GM12878 (cell line): ENCODE measurements around the gene HPD. TPM values are rescaled to one million over a fixed set of nuclear protein-coding genes. Genes with fewer than 3 reads are reported as not detected.

Source experiments
- ATAC-seq: fragments of 200-7000 bp; cut with Tn5 transposase; 3 replicates; pipeline ENCODE4 v1.9.1; 2020; ENCODE audit warnings: mild to moderate bottlenecking, moderate library complexity
- BruUV-seq: library from RNA; stranded (reverse); fragments of 400-500 nt; replicated peaks from 2 replicates; lab custom pipeline; 2021; lab: Mats Ljungman, UMichigan
- CTCF ChIA-PET: fragments of 300-600 bp; sonication (Branson Sonifier 250); formaldehyde crosslinking; extraction: SDS; loops from one replicate; lab custom pipeline; 2021; ENCODE audit warnings: inconsistent platforms; lab: Yijun Ruan, JAX
- POLR2A ChIA-PET: fragments of 350-600 bp; formaldehyde crosslinking; extraction: SDS; loops from one replicate; lab custom pipeline; 2021; ENCODE audit warnings: inconsistent platforms; lab: Charles Lee
- RAD21 ChIA-PET: fragments of 300-600 bp; sonication (Branson Sonifier 250); formaldehyde crosslinking; loops from one replicate; lab custom pipeline; 2023; ENCODE audit warnings: antibody characterized with exemption; ENCODE audit not compliant: unreplicated experiment; lab: Charles Lee
- SMC1A ChIA-PET: fragments of 300-600 bp; sonication (Branson Sonifier 250); formaldehyde crosslinking; loops from one replicate; lab custom pipeline; 2023; ENCODE audit not compliant: unreplicated experiment, uncharacterized antibody; lab: Charles Lee
- DNase-seq: peaks from one replicate; pipeline ENCODE4 v3.0.0-alpha.2; 2011; ENCODE audit warnings: low read depth, low spot score
- FAIRE-seq: peaks from 3 replicates; lab custom pipeline; 2011; peaks lifted over from hg19 to GRCh38; lab: Jason Lieb, UNC
- H2AFZ ChIP-seq: 2 replicates; pipeline ENCODE4 v1.6.0; 2011; ENCODE audit warnings: low read depth, low read length, control low read depth; ENCODE audit not compliant: control insufficient read depth
- H3K27ac ChIP-seq: 2 replicates; pipeline ENCODE4 v1.5.1; 2011; ENCODE audit warnings: control low read depth; ENCODE audit not compliant: control insufficient read depth, insufficient read depth
- H3K27me3 ChIP-seq, 2 experiments: replicated peaks in 1 of 2; 2 replicates each; pipeline versions ENCODE4 v1.6.0 to v1.6.1; 2011; ENCODE audit warnings: low read length in 1 of 2; ENCODE audit not compliant: control insufficient read depth in 2 of 2, insufficient read depth in 2 of 2
- H3K36me3 ChIP-seq, 2 experiments: 2 replicates each; pipeline ENCODE4 v1.5.1; 2011; ENCODE audit warnings: low read length in 1 of 2; ENCODE audit not compliant: control insufficient read depth in 2 of 2, insufficient read depth in 2 of 2
- H3K4me1 ChIP-seq: 2 replicates; pipeline ENCODE4 v1.6.1; 2011; ENCODE audit warnings: mild to moderate bottlenecking, low read length, moderate library complexity, mixed read lengths; ENCODE audit not compliant: control insufficient read depth, insufficient read depth
- H3K4me2 ChIP-seq: 2 replicates; pipeline ENCODE4 v1.6.0; 2011; ENCODE audit warnings: control low read depth; ENCODE audit not compliant: control insufficient read depth, insufficient read depth
- H3K4me3 ChIP-seq: fragments of 200-600 bp; sonication (generic); 2 replicates; pipeline ENCODE4 v1.5.1; 2016
- H3K79me2 ChIP-seq: 2 replicates; pipeline ENCODE4 v1.6.0; 2011; ENCODE audit warnings: low read length; ENCODE audit not compliant: control insufficient read depth, insufficient read depth
- H3K9ac ChIP-seq: 2 replicates; pipeline ENCODE4 v1.8.0; 2011; ENCODE audit warnings: low read length, control low read depth, mixed read lengths; ENCODE audit not compliant: control insufficient read depth, insufficient read depth
- H3K9me3 ChIP-seq: replicated peaks from 3 replicates; pipeline ENCODE4 v1.5.1; 2011; ENCODE audit warnings: mild to moderate bottlenecking, low read length; ENCODE audit not compliant: control insufficient read depth, insufficient read depth
- H4K20me1 ChIP-seq: 2 replicates; pipeline ENCODE4 v1.6.0; 2011; ENCODE audit not compliant: control insufficient read depth, insufficient read depth
- BMI1 ChIP-seq: fragments of 450-650 bp; IDR thresholded peaks from 2 replicates; pipeline ENCODE4 v1.6.1; 2016; ENCODE audit warnings: mild to moderate bottlenecking, moderate library complexity, borderline replicate concordance
- DPF2 ChIP-seq: fragments of 450-650 bp; IDR thresholded peaks from 2 replicates; pipeline ENCODE4 v1.6.1; 2017; ENCODE audit warnings: mild to moderate bottlenecking
- GATAD2B ChIP-seq: fragments of 450-650 bp; conservative IDR thresholded peaks from 2 replicates; pipeline ENCODE4 v1.6.1; 2017; ENCODE audit warnings: low read depth, mild to moderate bottlenecking, moderate library complexity
- MYB ChIP-seq: fragments of 150-350 bp; IDR thresholded peaks from 2 replicates; pipeline ENCODE4 v1.6.1; 2014; ENCODE audit warnings: mild to moderate bottlenecking, low read depth, low read length, borderline replicate concordance
- NBN ChIP-seq: fragments of 450-650 bp; IDR thresholded peaks from 2 replicates; pipeline ENCODE4 v1.6.1; 2016
- POLR2A ChIP-seq: IDR thresholded peaks from 2 replicates; pipeline ENCODE4 v1.6.1; 2011; ENCODE audit warnings: low read depth, mild to moderate bottlenecking, low read length
- RAD51 ChIP-seq: fragments of 450-650 bp; IDR thresholded peaks from 2 replicates; pipeline ENCODE4 v1.6.1; 2016; ENCODE audit warnings: moderate library complexity, mild to moderate bottlenecking, inconsistent platforms
- RBBP5 ChIP-seq: fragments of 200-600 bp; sonication (generic); conservative IDR thresholded peaks from 2 replicates; pipeline ENCODE4 v1.6.1; 2016
- SMAD1 ChIP-seq: fragments of 450-650 bp; IDR thresholded peaks from 2 replicates; pipeline ENCODE4 v1.6.1; 2018; ENCODE audit warnings: mild to moderate bottlenecking, low read depth; ENCODE audit not compliant: partially characterized antibody
- ZBTB4 ChIP-seq: fragments of 450-650 bp; formaldehyde crosslinking; IDR thresholded peaks from 2 replicates; pipeline ENCODE4 v1.4.0; 2022; ENCODE audit warnings: mild to moderate bottlenecking, moderate library complexity
- ZNF207 ChIP-seq: fragments of 450-650 bp; IDR thresholded peaks from 2 replicates; pipeline ENCODE4 v1.6.1; 2014; ENCODE audit warnings: antibody characterized with exemption, mild to moderate bottlenecking, borderline replicate concordance
- ZNF592 ChIP-seq: fragments of 450-650 bp; IDR thresholded peaks from 2 replicates; pipeline ENCODE4 v1.6.1; 2017; ENCODE audit warnings: mild to moderate bottlenecking, moderate library complexity
- WGBS: methylation state at CpG from one replicate; pipeline ENCODE4 v1.1.6; 2016; ENCODE audit warnings: low lambda C conversion rate; ENCODE audit not compliant: insufficient replicate concordance, insufficient coverage; ENCODE audit errors: missing lambda C conversion rate; 5-methylcytosine and 5-hydroxymethylcytosine counted together
- in situ Hi-C: fragments of 300-500 bp; cut with MboI; formaldehyde crosslinking; loops from 9 replicates; pipeline ENCODE4 v1.14.3; 2018; ENCODE audit warnings: mixed read lengths
- intact Hi-C: fragments of 100-400 bp; cut with micrococcal nuclease; formaldehyde crosslinking; loops from one replicate; pipeline ENCODE4 v1.14.2; 2022; ENCODE audit not compliant: unreplicated experiment
- polyA plus RNA-seq, 11 experiments: library from polyadenylated mRNA; depleted of rRNA in 4 of 11; unstranded in 6 of 11; stranded (reverse) in 5 of 11; fragments of >200 nt; fragmentation: Nextera tagmentation in 4 of 11; fragmentation: Illumina TruSeq in 1 of 11; extraction: Ambion mirVana in 4 of 11; extraction: Trizol in 1 of 11; gene quantifications; 1 replicate in 1 of 11; 2 replicates in 10 of 11; pipeline versions ENCODE4 v1.2.1 to v1.2.3, GENCODE V29; 2011 to 2016; ENCODE audit warnings: inconsistent platforms in 2 of 11, missing spikeins in 2 of 11, low read depth in 1 of 11
- total RNA-seq, 4 experiments: library from RNA; depleted of rRNA in 3 of 4; stranded (reverse); fragments of >200 nt in 3 of 4; fragmentation: Illumina TruSeq in 1 of 4; extraction: Trizol in 1 of 4; gene quantifications; 2 replicates each; pipeline versions ENCODE4 v1.2.1 to v1.2.3, GENCODE V29; 2013 to 2021
- TF ChIP-seq, protein P1 (sequence below): IDR thresholded peaks from 2 replicates; pipeline ENCODE4 v1.6.1; 2011; ENCODE audit warnings: borderline replicate concordance, low read depth, mild to moderate bottlenecking, moderate library complexity, low read length; ENCODE audit not compliant: insufficient read depth, poor library complexity, severe bottlenecking

HPD gene
- total and polyA plus RNA-seq, 10 of the 15 experiments (the other 5 are each of a cell fraction or from before 2014, with no cell fraction given), result 0.04 to 0.69 (median 0.28) TPM; not detected in 7

DNA sequence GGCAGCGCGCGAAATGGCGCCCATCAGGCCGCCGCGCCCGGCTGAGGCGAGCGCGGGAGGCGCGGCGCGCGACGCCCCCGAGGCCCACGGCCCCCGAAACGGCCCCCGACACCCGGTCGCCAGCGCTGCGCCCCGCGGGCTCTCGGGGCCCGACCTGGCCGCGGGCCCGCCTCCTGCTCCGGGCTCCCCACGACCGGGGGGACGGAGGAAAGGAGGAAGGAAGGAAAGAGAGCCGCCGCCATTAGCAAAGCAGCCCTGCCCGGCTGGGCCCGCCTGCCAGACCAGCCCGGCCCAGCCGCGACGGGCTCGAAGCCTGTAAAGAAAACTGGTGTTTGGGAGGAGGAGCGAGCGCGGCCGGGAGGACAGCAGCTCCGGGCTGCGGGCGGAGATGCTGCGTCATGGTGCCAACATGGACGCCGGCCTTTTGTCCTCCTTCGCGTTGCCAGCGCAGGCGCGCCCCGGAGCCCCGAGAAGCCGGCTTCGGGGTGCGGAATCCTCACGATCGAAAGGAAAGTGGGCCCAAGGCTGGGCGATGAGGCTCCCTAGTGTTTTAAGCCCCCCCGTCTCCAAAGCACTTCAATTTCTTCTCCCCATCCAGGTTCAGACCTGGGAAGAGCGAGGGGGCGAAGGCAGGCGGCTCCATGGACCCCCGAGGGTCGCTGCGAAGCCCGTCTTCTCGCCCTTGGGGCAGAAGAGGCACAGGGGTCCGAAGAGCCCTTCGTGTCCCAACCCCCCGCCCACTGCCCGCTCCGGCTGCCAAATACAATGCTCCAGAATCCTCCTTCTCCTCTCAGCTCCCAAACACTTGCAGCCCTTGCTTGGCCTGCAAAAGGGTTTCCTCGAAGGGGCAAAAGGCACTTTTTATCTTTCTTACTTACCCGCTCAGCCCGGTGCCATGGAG, 57.7 kb downstream of the HPD start:
- WGBS, result under 1% methylated on average over 62 of the region's 86 CpGs
- H4K20me1 ChIP-seq, result no peaks in the 10 kb centered on the region; the same call in 1 of the 2 replicates
- in situ Hi-C loops, result no loop called here
- TF ChIP-seq GATAD2B, result no peak; the same call in 1 of the 2 replicates
- TF ChIP-seq DPF2, result no peak
- TF ChIP-seq SMAD1, result no peak
- no peak; the same call in 1 of the 2 replicates for TF ChIP-seq RAD51
- TF ChIP-seq ZNF592, result no peak
- TF ChIP-seq POLR2A, result peak; percentile 74
- TF ChIP-seq NBN, result no peak
- TF ChIP-seq, protein P1, sequence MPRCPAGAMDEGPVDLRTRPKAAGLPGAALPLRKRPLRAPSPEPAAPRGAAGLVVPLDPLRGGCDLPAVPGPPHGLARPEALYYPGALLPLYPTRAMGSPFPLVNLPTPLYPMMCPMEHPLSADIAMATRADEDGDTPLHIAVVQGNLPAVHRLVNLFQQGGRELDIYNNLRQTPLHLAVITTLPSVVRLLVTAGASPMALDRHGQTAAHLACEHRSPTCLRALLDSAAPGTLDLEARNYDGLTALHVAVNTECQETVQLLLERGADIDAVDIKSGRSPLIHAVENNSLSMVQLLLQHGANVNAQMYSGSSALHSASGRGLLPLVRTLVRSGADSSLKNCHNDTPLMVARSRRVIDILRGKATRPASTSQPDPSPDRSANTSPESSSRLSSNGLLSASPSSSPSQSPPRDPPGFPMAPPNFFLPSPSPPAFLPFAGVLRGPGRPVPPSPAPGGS, result no peak
- no peak for TF ChIP-seq MYB
- no peak for TF ChIP-seq ZBTB4 (CRISPR knock-in tag)
- peak; percentile 27; the same call in 1 of the 2 replicates for TF ChIP-seq ZNF207
- TF ChIP-seq BMI1, result no peak
- TF ChIP-seq RBBP5, result no peak

More for the DNA sequence above, 57.7 kb downstream of the HPD start:
- Histone ChIP-seq H3K27ac (peak overlapping the region; percentile 97), H3K4me1 (peaks cover 15% of the 10 kb centered on the region), H3K27me3 (no peaks in the 10 kb centered on the region), H3K4me2 (peak overlapping the region; percentile 88), H3K36me3 (peaks cover 10 to 13% of the 10 kb centered on the region in 2 experiments; a peak in 3 of 4 replicates), H3K79me2 (peaks cover 64% of the 10 kb centered on the region), H3K9me3 (no peaks in the 10 kb centered on the region), H3K9ac (peak overlapping the region; percentile 100), H2AFZ (no peak overlapping the region; the same call in 1 of the 2 replicates), H3K4me3 (peak overlapping the region; percentile 66)
- ChIA-PET SMC1A (interaction anchor here (0.6 to 12.2 kb wide), 9 partner anchors 7 to 1093 kb away, joined by 3 to 226 read pairs (median 4); partner anchors contain the start of genes RHOF and ZCCHC8), POLR2A (interaction anchor here (0.6 to 10.1 kb wide), 15 partner anchors 8 to 1199 kb away, joined by 3 to 155 read pairs (median 4); partner anchors contain the start of genes DIABLO, ORAI1, PSMD9 and RHOF), CTCF (interaction anchor here (0.5 to 13.6 kb wide), 8 partner anchors 4 to 1131 kb away, joined by 3 to 565 read pairs (median 8); partner anchors contain the start of genes PSMD9, RHOF and SETD1B), RAD21 (interaction anchor here (0.7 to 13.1 kb wide), 8 partner anchors 6 to 174 kb away, joined by 3 to 395 read pairs (median 12); partner anchors contain the start of genes ORAI1, PSMD9, RHOF and SETD1B)
- intact Hi-C loops, result loop anchor here (5.0 kb wide), 2 partner anchors 264 to 1431 kb away; partner anchors contain the start of genes MPHOSPH9 and MTRFR
- DNase-seq (no peak), ATAC-seq (peak; percentile 3; the same call in 1 of the 3 replicates), FAIRE-seq (no peak)
- BruUV-seq, result TSS peak; percentile 58
